Measurements from ENCODE around the gene WWOX. TPM values are rescaled to one million over a fixed set of nuclear protein-coding genes. Genes with fewer than 3 reads are reported as not detected.

WWOX gene
- total and polyA plus RNA-seq, 2 of the 8 experiments (the other 6 are each of a cell fraction or from before 2014, with no cell fraction given), result 5.4 to 16.7 TPM

DNA sequence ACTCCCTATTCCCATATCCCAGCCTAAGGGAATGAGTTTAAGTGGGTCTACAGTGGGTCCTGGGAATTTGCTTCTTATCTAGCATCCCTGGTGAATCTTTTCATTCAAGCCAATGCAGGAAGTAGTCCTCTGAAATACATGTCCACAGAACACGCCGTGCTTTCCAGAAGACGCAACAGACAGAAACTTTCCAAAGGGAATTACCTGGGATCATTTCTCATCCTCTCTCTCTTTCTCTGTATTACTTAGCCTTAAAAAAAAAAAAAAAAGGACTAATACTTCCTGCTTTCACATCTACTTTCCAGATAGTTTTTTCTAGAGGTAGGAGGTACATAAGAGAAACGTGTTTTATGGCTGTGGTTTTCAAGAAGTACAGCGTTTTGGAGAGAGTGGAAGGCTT, 1002.0 kb downstream of the WWOX start:
- DNase-seq (ENCODE audit: low read depth in 1 of 2, low spot score in 2 of 2) (no peak), FAIRE-seq (no peak)
- H3K23me2 ChIP-seq (ENCODE audit: low read depth, low read length), result no peaks in the 10 kb centered on the region; the same call in 1 of the 2 replicates
- H3K79me2 ChIP-seq (ENCODE audit: control insufficient read depth in 1 of 2, insufficient read depth in 2 of 2, low read length in 2 of 2), result no peaks in the 10 kb centered on the region
- ChIA-PET POLR2A (ENCODE audit: partially characterized antibody) (no interaction called here), CTCF (ENCODE audit: partially characterized antibody) (interaction anchor here (1.5 to 1.6 kb wide), 2 partner anchors 9 to 47 kb away, joined by 3 to 5 read pairs; no protein-coding TSS in a partner anchor)
- H3K27me3 ChIP-seq (replicated peaks in 1 of 4; ENCODE audit: control insufficient read depth in 3 of 4, extremely low read depth in 1 of 4, insufficient read depth in 3 of 4, low read length in 3 of 4), result no peaks in the 10 kb centered on the region
- no peak overlapping the region for H2BK15ac ChIP-seq (ENCODE audit: low read length)
- no peak overlapping the region for H2AFZ ChIP-seq (ENCODE audit: low read length)
- no peak overlapping the region for H3K4me2 ChIP-seq (ENCODE audit: insufficient read depth in 1 of 2, low read depth in 2 of 2, low read length in 2 of 2)
- no peak overlapping the region for H2BK12ac ChIP-seq (ENCODE audit: low read depth, low read length)
- H3K14ac ChIP-seq (ENCODE audit: insufficient read length), result no peak overlapping the region
- no peak overlapping the region for H4K8ac ChIP-seq (ENCODE audit: extremely low read depth, insufficient read depth, low read length)
- no peak overlapping the region for H3K9ac ChIP-seq (replicated peaks in 1 of 4; ENCODE audit: extremely low read depth in 1 of 4, low read depth in 3 of 4, low read length in 3 of 4)
- no peak overlapping the region for H3K18ac ChIP-seq (ENCODE audit: extremely low read depth, low read length)
- H3K56ac ChIP-seq (replicated peaks; ENCODE audit: insufficient read length, low read depth, low read length), result no peak overlapping the region
- no peak for TF ChIP-seq YY1 (IDR thresholded peaks at IDR 0.05; ENCODE audit: low read depth, low read length)
- WGBS, 2 experiments (ENCODE audit: extremely low coverage in 1 of 2, insufficient coverage in 1 of 2, insufficient read length in 1 of 2, insufficient replicate concordance in 2 of 2, low coverage in 1 of 2, low lambda C conversion rate in 2 of 2, missing lambda C conversion rate in 1 of 2), result 88% methylated on average over 5 of the region's 5 CpGs; no CpG with 5 or more reads in 1 of the 2 experiments
- H3K4me3 ChIP-seq (ENCODE audit: extremely low read depth in 1 of 4, insufficient read depth in 2 of 4, low read depth in 3 of 4, low read length in 4 of 4), result no peak overlapping the region
- no peaks in the 10 kb centered on the region for H3K36me3 ChIP-seq (ENCODE audit: control insufficient read depth in 2 of 4, insufficient read depth in 4 of 4, low read length in 3 of 4)
- no peaks in the 10 kb centered on the region for H4K20me1 ChIP-seq (replicated peaks in 1 of 2; ENCODE audit: control insufficient read depth in 1 of 2, insufficient read depth in 2 of 2, low read length in 2 of 2)
- H3K4ac ChIP-seq (replicated peaks; ENCODE audit: insufficient read length, low read depth, low read length), result no peak overlapping the region
- H2BK20ac ChIP-seq (ENCODE audit: low read length), result no peak overlapping the region
- H3K9me3 ChIP-seq (ENCODE audit: insufficient read depth in 2 of 2, low read depth in 1 of 2, low read length in 1 of 2), result no peaks in the 10 kb centered on the region
- H2BK5ac ChIP-seq (ENCODE audit: low read depth, low read length), result no peak overlapping the region
- H4K91ac ChIP-seq (replicated peaks; ENCODE audit: insufficient read length, low read length), result no peak overlapping the region
- no peak overlapping the region for H4K5ac ChIP-seq (ENCODE audit: insufficient read length, low read depth, low read length)
- H2BK120ac ChIP-seq (replicated peaks; ENCODE audit: low read depth, low read length), result no peak overlapping the region
- no peak overlapping the region for H3K27ac ChIP-seq (ENCODE audit: low read depth, low read length)
- H3K4me1 ChIP-seq (replicated peaks in 1 of 4; ENCODE audit: control insufficient read depth in 3 of 4, insufficient read depth in 4 of 4, low read length in 3 of 4), result peaks cover 7 to 16% (median 12%) of the 10 kb centered on the region in 4 experiments
- no peaks in the 10 kb centered on the region for H3K79me1 ChIP-seq (ENCODE audit: low read depth, low read length)
- no peak overlapping the region for H2AK5ac ChIP-seq (ENCODE audit: low read depth, low read length)
- no peak overlapping the region for H3K23ac ChIP-seq (ENCODE audit: insufficient read length)

Data from H1 (cell line).